AG09319 (cell line): Measurements from ENCODE around the gene MRPL41.
"Not testable (repeated sequence)": the region's sequence is repeated elsewhere in the genome, so short reads cannot be mapped to it uniquely, and the experiment has no call there.

Experiments used
- DNase-seq: peaks from one replicate; pipeline ENCODE4 v3.0.0-alpha.2; 2010; ENCODE audit warnings: low read depth; ENCODE audit errors: extremely low read depth
- CTCF ChIP-seq: IDR thresholded peaks from 2 replicates; pipeline ENCODE4 v1.5.1; 2011; ENCODE audit warnings: low read depth, mild to moderate bottlenecking, inconsistent platforms, low read length, moderate library complexity

Gene MRPL41

GRCh38 chr9:137590469-137591383 is 39.0 kb downstream of the MRPL41 start, which contains the start of gene ZMYND19:
TSS of gene ZMYND19 (minus strand) at chr9:137590512. CDS start at chr9:137590263, 249 bp downstream.
- peak; percentile 54 for DNase-seq
- no peak for TF ChIP-seq CTCF

GRCh38 chr9:137592767-137593166 is 41.1 kb downstream of the MRPL41 start:
- no peak for TF ChIP-seq CTCF
- no peak for DNase-seq

- DNase-seq = no peak
- TF ChIP-seq CTCF = no peak
Observed at GRCh38 chr9:137593176-137593575, 41.5 kb downstream of the MRPL41 start.

GRCh38 chr9:137596577-137596976 is 44.9 kb downstream of the MRPL41 start:
- not testable (repeated sequence) for DNase-seq

- no peak for TF ChIP-seq CTCF
- DNase-seq = no peak
Observed at GRCh38 chr9:137598943-137599342, 47.3 kb downstream of the MRPL41 start.
